HCT116 (cell line): ENCODE measurements around the gene SLC7A10. TPM values are rescaled to one million over a fixed set of nuclear protein-coding genes. Genes with fewer than 3 reads are reported as not detected.

Source experiments
- ATAC-seq: fragments of 200-7000 bp; cut with Tn5 transposase; 2 replicates; pipeline ENCODE4 v1.9.1; 2020; ENCODE audit warnings: mild to moderate bottlenecking, moderate library complexity
- BruUV-seq: library from RNA; stranded (reverse); fragments of 400-500 nt; replicated peaks from 2 replicates; lab custom pipeline; 2021; lab: Mats Ljungman, UMichigan
- CTCF ChIA-PET: fragments of 300-600 bp; sonication (Branson Sonifier 250); formaldehyde crosslinking; loops from one replicate; lab custom pipeline; 2021; ENCODE audit warnings: antibody characterized with exemption; lab: Charles Lee
- POLR2A ChIA-PET: fragments of 300-600, 350-600 bp; sonication (Branson Sonifier 250); formaldehyde crosslinking; loops from one replicate; lab custom pipeline; 2021; ENCODE audit warnings: antibody characterized with exemption; lab: Charles Lee
- RAD21 ChIA-PET, 2 experiments: fragments of 300-600 bp; sonication (Branson Sonifier 250); formaldehyde crosslinking; loops; one replicate each; lab custom pipeline; 2023; ENCODE audit warnings: low total read pairs in 2 of 2; ENCODE audit not compliant: uncharacterized antibody in 2 of 2, unreplicated experiment in 2 of 2, low non-redundant PET in 1 of 2; lab: Charles Lee
- DNase-seq: peaks from one replicate; pipeline ENCODE4 v3.0.0-alpha.2; 2010; ENCODE audit warnings: low read depth, low spot score
- H2AFZ ChIP-seq: fragments of 200-600 bp; shearing (Covaris generic), sonication (generic); 2 replicates; pipeline ENCODE4 v1.6.1; 2017; ENCODE audit warnings: low read depth, mixed run types, mixed read lengths, antibody characterized with exemption, low read length; ENCODE audit not compliant: poor library complexity, severe bottlenecking
- H3K27ac ChIP-seq: 2 replicates; pipeline ENCODE4 v1.5.1; 2012; ENCODE audit warnings: low read depth, low read length
- H3K27me3 ChIP-seq: fragments of 200-600 bp; sonication (generic); 2 replicates; pipeline ENCODE4 v1.6.1; 2016; ENCODE audit warnings: mixed run types, low read length, mixed read lengths; ENCODE audit not compliant: insufficient read depth
- H3K36me3 ChIP-seq, 2 experiments: fragments of 200-500 bp in 1 of 2; fragments of 200-600 bp in 1 of 2; sonication (Bioruptor generic) in 1 of 2; sonication (generic) in 1 of 2; 2 replicates each; pipeline versions ENCODE4 v1.5.1 to v1.6.1; 2014 to 2016; ENCODE audit warnings: low read length in 2 of 2, inconsistent platforms in 1 of 2, mixed read lengths in 1 of 2, mixed run types in 1 of 2; ENCODE audit not compliant: insufficient read depth in 2 of 2, control insufficient read depth in 1 of 2
- H3K4me1 ChIP-seq, 2 experiments: fragments of 200-600 bp in 1 of 2; sonication (generic) in 1 of 2; 2 replicates each; pipeline versions ENCODE4 v1.5.1 to v1.6.1; 2012 to 2017; ENCODE audit warnings: low read length in 2 of 2, inconsistent platforms in 1 of 2, mild to moderate bottlenecking in 1 of 2, mixed read lengths in 1 of 2, mixed run types in 1 of 2, moderate library complexity in 1 of 2; ENCODE audit not compliant: insufficient read depth in 2 of 2, control insufficient read depth in 1 of 2
- H3K4me2 ChIP-seq: fragments of 200-600 bp; sonication (generic); 2 replicates; pipeline ENCODE4 v1.6.1; 2017; ENCODE audit warnings: mixed run types, low read length, mixed read lengths
- H3K4me3 ChIP-seq, 2 experiments: fragments of 200-600 bp in 1 of 2; sonication (generic) in 1 of 2; replicated peaks in 1 of 2; 2 replicates each; pipeline ENCODE4 v1.5.1; 2011 to 2016; ENCODE audit warnings: low read length in 2 of 2, control low read depth in 1 of 2, low read depth in 1 of 2, mild to moderate bottlenecking in 1 of 2, mixed read lengths in 1 of 2, mixed run types in 1 of 2
- H3K79me2 ChIP-seq: fragments of 200-600 bp; sonication (generic); 2 replicates; pipeline ENCODE4 v1.6.1; 2017; ENCODE audit warnings: mild to moderate bottlenecking, mixed run types, low read length, moderate library complexity, mixed read lengths; ENCODE audit not compliant: insufficient read depth
- H3K9ac ChIP-seq: fragments of 200-600 bp; sonication (generic); 2 replicates; pipeline ENCODE4 v1.6.1; 2016; ENCODE audit warnings: low read length, mixed read lengths
- H3K9me2 ChIP-seq: fragments of 200-600 bp; sonication (generic), shearing (Covaris generic); 2 replicates; pipeline ENCODE4 v1.6.1; 2017; ENCODE audit warnings: mixed run types, mild to moderate bottlenecking, moderate library complexity; ENCODE audit not compliant: insufficient read depth
- H3K9me3 ChIP-seq, 2 experiments: fragments of 200-500 bp in 1 of 2; fragments of 200-600 bp in 1 of 2; sonication (Bioruptor generic) in 1 of 2; sonication (generic) in 1 of 2; 2 replicates each; pipeline ENCODE4 v1.6.1; 2014 to 2017; ENCODE audit warnings: low read length in 2 of 2, mixed read lengths in 2 of 2, inconsistent platforms in 1 of 2, low read depth in 1 of 2, mild to moderate bottlenecking in 1 of 2, mixed run types in 1 of 2, moderate library complexity in 1 of 2; ENCODE audit not compliant: control insufficient read depth in 1 of 2, insufficient read depth in 1 of 2
- H4K20me1 ChIP-seq: fragments of 200-600 bp; sonication (generic), shearing (Covaris generic); 2 replicates; pipeline ENCODE4 v1.6.1; 2017; ENCODE audit warnings: mixed run types, mild to moderate bottlenecking, moderate library complexity; ENCODE audit not compliant: insufficient read depth
- CBX3 ChIP-seq: IDR thresholded peaks from 2 replicates; pipeline ENCODE4 v1.6.1; 2012; ENCODE audit warnings: low read depth
- CEBPB ChIP-seq: IDR thresholded peaks from 2 replicates; pipeline ENCODE4 v1.6.1; 2012; ENCODE audit warnings: low read depth
- EGR1 ChIP-seq: IDR thresholded peaks from 2 replicates; pipeline ENCODE4 v1.6.1; 2012; ENCODE audit warnings: low read depth
- ELF1 ChIP-seq: IDR thresholded peaks from 2 replicates; pipeline ENCODE4 v1.6.1; 2012; ENCODE audit warnings: low read depth, borderline replicate concordance
- EZH2 ChIP-seq: fragments of 200-600 bp; sonication (generic); IDR thresholded peaks from 2 replicates; pipeline ENCODE4 v1.6.1; 2017; ENCODE audit warnings: antibody characterized with exemption, mixed run types
- EZH2phosphoT487 ChIP-seq: fragments of 200-600 bp; IDR thresholded peaks from 2 replicates; pipeline ENCODE4 v1.6.1; 2018; ENCODE audit warnings: antibody characterized with exemption, borderline replicate concordance
- FOSL1 ChIP-seq: IDR thresholded peaks from 2 replicates; pipeline ENCODE4 v1.6.1; 2012; ENCODE audit warnings: low read depth
- JUND ChIP-seq: IDR thresholded peaks from 2 replicates; pipeline ENCODE4 v1.6.1; 2012
- POLR2A ChIP-seq: IDR thresholded peaks from 2 replicates; pipeline ENCODE4 v1.7.0; 2011; ENCODE audit warnings: borderline replicate concordance; ENCODE audit not compliant: insufficient read depth, insufficient read length; ENCODE audit errors: extremely low read depth
- RAD21 ChIP-seq: IDR thresholded peaks from 2 replicates; pipeline ENCODE4 v1.6.1; 2012; ENCODE audit warnings: low read depth, mild to moderate bottlenecking
- SIN3A ChIP-seq: IDR thresholded peaks from 2 replicates; pipeline ENCODE4 v1.6.1; 2012; ENCODE audit warnings: low read depth
- SP1 ChIP-seq: IDR thresholded peaks from 2 replicates; pipeline ENCODE4 v1.6.1; 2012; ENCODE audit warnings: low read depth
- TCF7L2 ChIP-seq: IDR thresholded peaks from 2 replicates; pipeline ENCODE4 v1.7.0; 2011; ENCODE audit warnings: borderline replicate concordance, inconsistent platforms; ENCODE audit not compliant: insufficient read depth, insufficient read length; ENCODE audit errors: extremely low read depth
- YY1 ChIP-seq: IDR thresholded peaks from 2 replicates; pipeline ENCODE4 v1.6.1; 2011; ENCODE audit warnings: low read length, low read depth, moderate library complexity, mild to moderate bottlenecking; ENCODE audit not compliant: insufficient replicate concordance; ENCODE audit errors: extremely low read depth
- ZFX ChIP-seq: fragments of 450-650 bp; IDR thresholded peaks from 2 replicates; pipeline ENCODE4 v1.6.1; 2017
- ZNF274 ChIP-seq: fragments of 200-500 bp; sonication (Bioruptor generic); IDR thresholded peaks from 2 replicates; pipeline ENCODE4 v1.6.1; 2014; ENCODE audit warnings: mild to moderate bottlenecking, low read depth, low read length, inconsistent platforms
- intact Hi-C: fragments of 100-400 bp; cut with micrococcal nuclease; formaldehyde crosslinking; loops from 2 replicates; pipeline ENCODE4 v1.10.0; 2022
- total RNA-seq: library from RNA; stranded (reverse); gene quantifications from one replicate; pipeline ENCODE4 v1.2.1, GENCODE V29; 2021; ENCODE audit not compliant: unreplicated experiment
- TF ChIP-seq, protein P1 (sequence below): IDR thresholded peaks from 2 replicates; pipeline ENCODE4 v1.6.1; 2012
- TF ChIP-seq, protein P2 (sequence below), 3 experiments: fragments of 200-600 bp in 1 of 3; sonication (generic) in 1 of 3; IDR thresholded peaks in 2 of 3; conservative IDR thresholded peaks in 1 of 3; 2 replicates each; pipeline ENCODE4 v1.5.1; 2012 to 2017; ENCODE audit warnings: low read depth in 2 of 3, low read length in 2 of 3, antibody characterized with exemption in 1 of 3, borderline replicate concordance in 1 of 3, control low read depth in 1 of 3, mild to moderate bottlenecking in 1 of 3, mixed read lengths in 1 of 3, mixed run types in 1 of 3, moderate library complexity in 1 of 3; ENCODE audit not compliant: insufficient read depth in 1 of 3

Gene SLC7A10
- total RNA-seq, 1 experiment from 2014 or later: 0.25 TPM

- H3K4me3 ChIP-seq: no peak overlapping the region
- H3K36me3 ChIP-seq: no peaks in the 10 kb centered on the region
- TF ChIP-seq RAD21 (no peak), EZH2phosphoT487 (no peak), FOSL1 (no peak), SP1 (no peak), ZNF274 (no peak)
- TF ChIP-seq, protein P1, sequence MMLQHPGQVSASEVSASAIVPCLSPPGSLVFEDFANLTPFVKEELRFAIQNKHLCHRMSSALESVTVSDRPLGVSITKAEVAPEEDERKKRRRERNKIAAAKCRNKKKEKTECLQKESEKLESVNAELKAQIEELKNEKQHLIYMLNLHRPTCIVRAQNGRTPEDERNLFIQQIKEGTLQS: no peak
- no peak overlapping the region for H3K27ac ChIP-seq
- intact Hi-C loops: no loop called here
- ChIA-PET POLR2A (no interaction called here), RAD21 (no interaction called here), CTCF (interaction anchor here (1.0 kb wide), 1 partner anchor 160 kb away, joined by 3 read pairs; no protein-coding TSS in a partner anchor)
- no peaks in the 10 kb centered on the region for H3K4me1 ChIP-seq
- no peaks in the 10 kb centered on the region for H3K79me2 ChIP-seq
- no peak for ATAC-seq
- no peak for DNase-seq
- H3K27me3 ChIP-seq: no peaks in the 10 kb centered on the region
- no TSS peak for BruUV-seq
- H3K9me3 ChIP-seq: no peaks in the 10 kb centered on the region
- no peak overlapping the region for H3K4me2 ChIP-seq
- H3K9me2 ChIP-seq: no peaks in the 10 kb centered on the region
- no peak overlapping the region for H3K9ac ChIP-seq
- H2AFZ ChIP-seq: no peak overlapping the region
- no peaks in the 10 kb centered on the region for H4K20me1 ChIP-seq
Observed at GRCh38 chr19:33255781-33256180, 30.1 kb upstream of the SLC7A10 start.

DNA sequence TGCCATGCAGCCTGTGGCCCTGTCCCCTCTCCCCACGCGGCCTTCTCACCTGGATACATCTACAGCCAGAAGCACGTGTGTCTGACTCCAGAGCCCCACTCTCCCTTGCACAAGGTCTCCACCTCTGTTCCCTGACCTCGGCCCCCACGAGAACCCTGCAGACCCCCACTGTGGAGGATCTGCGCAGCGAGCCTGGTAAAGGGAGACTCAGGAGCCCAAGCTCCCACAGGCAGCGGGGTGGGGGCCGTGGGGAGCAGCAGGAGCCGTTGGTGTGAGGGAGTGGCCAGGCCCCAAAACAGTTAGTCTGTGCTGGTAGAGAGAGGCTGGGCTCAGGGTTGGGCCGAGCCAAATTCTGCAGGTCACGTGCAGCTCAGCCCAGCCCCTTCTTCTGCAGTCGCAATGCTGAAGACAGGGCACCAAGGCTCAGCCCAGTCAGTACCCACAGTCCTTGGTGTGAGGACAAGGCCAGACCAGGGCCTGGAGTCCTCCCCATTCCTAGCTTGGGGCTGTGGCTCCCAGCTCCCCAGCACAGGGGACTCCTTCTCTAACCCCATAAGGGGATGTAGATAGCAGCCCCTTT lies 28.7 kb upstream of the SLC7A10 start:
- ChIA-PET POLR2A (no interaction called here), RAD21 (no interaction called here), CTCF (interaction anchor here (0.9 kb wide), 1 partner anchor 162 kb away, joined by 3 read pairs; no protein-coding TSS in a partner anchor)
- no peaks in the 10 kb centered on the region for H3K9me3 ChIP-seq
- H3K4me2 ChIP-seq: no peak overlapping the region
- no peaks in the 10 kb centered on the region for H3K9me2 ChIP-seq
- no TSS peak for BruUV-seq
- no peak overlapping the region for H3K4me3 ChIP-seq
- H3K9ac ChIP-seq: no peak overlapping the region
- DNase-seq: no peak
- intact Hi-C loops: no loop called here
- no peaks in the 10 kb centered on the region for H4K20me1 ChIP-seq
- peaks cover 7 to 8% of the 10 kb centered on the region in 2 experiments; a peak in 2 of 4 replicates for H3K4me1 ChIP-seq
- H3K27me3 ChIP-seq: no peaks in the 10 kb centered on the region
- TF ChIP-seq, protein P2, sequence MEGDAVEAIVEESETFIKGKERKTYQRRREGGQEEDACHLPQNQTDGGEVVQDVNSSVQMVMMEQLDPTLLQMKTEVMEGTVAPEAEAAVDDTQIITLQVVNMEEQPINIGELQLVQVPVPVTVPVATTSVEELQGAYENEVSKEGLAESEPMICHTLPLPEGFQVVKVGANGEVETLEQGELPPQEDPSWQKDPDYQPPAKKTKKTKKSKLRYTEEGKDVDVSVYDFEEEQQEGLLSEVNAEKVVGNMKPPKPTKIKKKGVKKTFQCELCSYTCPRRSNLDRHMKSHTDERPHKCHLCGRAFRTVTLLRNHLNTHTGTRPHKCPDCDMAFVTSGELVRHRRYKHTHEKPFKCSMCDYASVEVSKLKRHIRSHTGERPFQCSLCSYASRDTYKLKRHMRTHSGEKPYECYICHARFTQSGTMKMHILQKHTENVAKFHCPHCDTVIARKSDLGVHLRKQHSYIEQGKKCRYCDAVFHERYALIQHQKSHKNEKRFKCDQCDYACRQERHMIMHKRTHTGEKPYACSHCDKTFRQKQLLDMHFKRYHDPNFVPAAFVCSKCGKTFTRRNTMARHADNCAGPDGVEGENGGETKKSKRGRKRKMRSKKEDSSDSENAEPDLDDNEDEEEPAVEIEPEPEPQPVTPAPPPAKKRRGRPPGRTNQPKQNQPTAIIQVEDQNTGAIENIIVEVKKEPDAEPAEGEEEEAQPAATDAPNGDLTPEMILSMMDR (IDR thresholded peaks at IDR 0.05 in 2 of 3, conservative IDR thresholded peaks at IDR 0.05 in 1 of 3; ENCODE audit: borderline replicate concordance in 1 of 3, insufficient read depth in 1 of 3, low read depth in 2 of 3, low read length in 2 of 3): no peak
- TF ChIP-seq FOSL1: no peak
- no peak for TF ChIP-seq TCF7L2
- TF ChIP-seq CBX3: no peak
- no peak for TF ChIP-seq JUND
- no peak for TF ChIP-seq SP1
- TF ChIP-seq YY1: no peak
- no peak for TF ChIP-seq EZH2phosphoT487
- no peak for TF ChIP-seq POLR2A
- no peak for TF ChIP-seq CEBPB
- TF ChIP-seq ZFX: no peak
- TF ChIP-seq ELF1: no peak
- no peak for TF ChIP-seq SIN3A
- TF ChIP-seq, protein P1: no peak
- TF ChIP-seq ZNF274: no peak
- no peak for TF ChIP-seq EZH2
- no peak for TF ChIP-seq EGR1
- TF ChIP-seq, all 23 proteins: peak for 0
- Histone ChIP-seq H3K27ac (no peak overlapping the region), H3K79me2 (no peaks in the 10 kb centered on the region), H3K36me3 (no peaks in the 10 kb centered on the region), H2AFZ (no peak overlapping the region)
- no peak for ATAC-seq
